HG02981 (cell line): ENCODE measurements around the gene VWA8.
"Not testable (repeated sequence)": the region's sequence is repeated elsewhere in the genome, so short reads cannot be mapped to it uniquely, and the experiment has no call there.

Experiments
- ATAC-seq: cut with Tn5 transposase; IDR thresholded peaks from one replicate; pipeline ENCODE4 v1.9.1; 2021; ENCODE audit warnings: mild to moderate bottlenecking, moderate library complexity; ENCODE audit not compliant: unreplicated experiment

VWA8 gene

DNA sequence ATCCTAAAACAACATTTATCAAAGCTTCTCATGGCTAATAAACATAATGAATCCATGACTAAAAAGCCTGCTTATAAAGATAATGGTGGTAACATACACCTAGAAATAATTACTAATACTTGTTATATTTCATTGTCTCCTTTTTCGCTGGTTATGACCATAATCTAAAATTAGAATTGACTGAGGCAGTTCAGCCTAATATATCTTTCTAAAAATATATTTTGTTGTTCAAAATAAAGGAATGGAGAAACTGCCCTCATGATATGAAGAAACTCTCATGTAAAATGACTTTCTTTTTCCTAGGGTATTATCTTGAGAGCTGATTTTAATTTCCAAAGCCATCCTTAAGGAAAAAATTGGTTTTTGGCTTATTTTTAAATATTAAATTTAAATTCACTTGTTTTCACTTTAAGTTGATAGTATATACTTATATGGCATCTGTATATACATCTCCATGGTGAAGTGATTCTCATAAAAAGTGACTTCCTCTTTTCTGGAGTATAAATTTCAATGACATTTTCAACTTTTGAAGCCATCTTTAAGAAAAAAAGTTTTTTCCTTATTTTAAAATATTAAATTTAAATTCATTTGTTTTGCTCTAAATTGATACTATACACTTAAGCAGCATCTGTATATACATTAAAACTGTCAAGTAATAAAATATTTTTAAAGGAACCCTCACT is 204.6 kb downstream of the VWA8 start:
- ATAC-seq: no peak

- no peak for ATAC-seq
Measured at GRCh38 chr13:41751734-41752445, 209.0 kb downstream of the VWA8 start.

DNA sequence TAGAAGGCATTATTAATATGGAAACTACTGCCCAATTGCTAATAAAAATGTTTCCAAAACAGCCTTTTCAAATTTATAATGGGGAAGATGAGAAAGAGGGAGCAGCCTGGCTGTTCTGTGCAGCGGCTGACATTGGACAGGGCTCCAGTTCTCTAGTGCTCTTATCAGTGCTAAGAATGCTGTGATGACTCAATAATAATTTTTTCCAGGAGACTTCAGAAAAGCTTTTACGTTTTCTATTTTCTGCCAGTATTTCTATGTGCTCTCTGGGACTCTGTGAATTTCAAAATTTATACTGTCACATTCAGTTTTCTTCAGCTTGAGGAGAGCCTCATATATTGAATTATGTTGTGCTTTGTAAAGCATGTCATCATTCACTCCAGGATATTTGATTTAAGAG is 209.6 kb downstream of the VWA8 start:
- no peak for ATAC-seq

GRCh38 chr13:41746259-41746658 is 214.7 kb downstream of the VWA8 start:
- ATAC-seq: no peak

DNA sequence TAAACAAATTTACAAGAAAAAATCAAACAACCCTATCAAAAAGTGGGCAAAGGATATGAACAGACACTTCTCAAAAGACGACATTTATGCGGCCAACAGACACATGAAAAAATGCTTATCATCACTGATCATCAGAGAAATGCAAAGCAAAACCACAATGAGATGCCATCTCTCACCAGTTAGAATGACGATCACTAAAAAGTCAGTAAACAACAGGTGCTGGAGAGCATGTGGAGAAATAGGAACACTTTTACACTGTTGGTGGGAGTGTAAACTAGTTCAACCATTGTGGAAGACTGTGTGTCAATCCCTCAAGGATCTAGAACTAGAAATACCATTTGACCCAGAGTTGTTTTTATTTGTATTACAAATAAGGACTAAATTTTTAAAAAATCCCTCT is 215.4 kb downstream of the VWA8 start:
- ATAC-seq: not testable (repeated sequence)

GRCh38 chr13:41742917-41743552 is 217.9 kb downstream of the VWA8 start:
- no peak for ATAC-seq

- ATAC-seq: no peak
Measured at GRCh38 chr13:41740479-41740878, 220.4 kb downstream of the VWA8 start.

DNA sequence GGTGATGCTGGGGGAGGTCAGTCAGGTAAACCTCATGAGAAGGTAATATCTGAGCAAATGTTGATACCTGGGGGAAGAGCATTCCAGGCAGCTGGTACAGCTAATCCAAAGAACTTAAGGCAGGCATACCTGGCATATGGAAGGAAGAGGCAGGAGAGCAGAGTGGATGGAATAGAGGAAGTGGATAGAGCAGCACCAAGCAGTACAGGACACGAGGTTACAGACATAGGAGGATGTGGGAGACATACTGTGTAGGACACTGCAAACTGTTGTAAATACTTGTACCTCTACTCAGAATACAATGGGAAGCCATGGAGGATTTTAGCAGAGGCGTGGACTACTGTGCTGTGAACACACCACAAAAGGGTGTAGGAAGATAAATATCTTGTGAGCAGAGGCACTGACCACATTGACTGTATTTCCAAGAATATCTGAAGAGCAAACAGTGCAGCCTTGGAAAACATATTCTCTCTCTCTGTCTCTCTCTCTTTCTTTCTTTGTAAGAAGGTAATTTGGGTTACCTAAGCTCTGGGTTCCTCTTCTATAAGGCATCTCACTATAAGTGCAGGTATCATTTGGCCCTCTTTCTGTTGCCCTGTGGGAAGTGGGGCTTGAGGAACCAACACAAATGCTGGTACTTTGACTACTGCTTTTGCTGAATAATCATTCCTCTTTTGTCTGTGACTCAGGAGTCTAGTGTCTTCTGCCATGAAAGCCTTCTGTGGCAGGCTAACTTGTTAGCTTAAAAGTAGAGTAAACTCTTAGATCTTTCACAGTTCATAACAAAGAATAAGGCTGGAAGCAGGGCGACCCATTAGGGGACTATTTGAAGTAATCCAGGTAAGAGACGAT is 238.0 kb downstream of the VWA8 start:
- ATAC-seq: no peak

DNA sequence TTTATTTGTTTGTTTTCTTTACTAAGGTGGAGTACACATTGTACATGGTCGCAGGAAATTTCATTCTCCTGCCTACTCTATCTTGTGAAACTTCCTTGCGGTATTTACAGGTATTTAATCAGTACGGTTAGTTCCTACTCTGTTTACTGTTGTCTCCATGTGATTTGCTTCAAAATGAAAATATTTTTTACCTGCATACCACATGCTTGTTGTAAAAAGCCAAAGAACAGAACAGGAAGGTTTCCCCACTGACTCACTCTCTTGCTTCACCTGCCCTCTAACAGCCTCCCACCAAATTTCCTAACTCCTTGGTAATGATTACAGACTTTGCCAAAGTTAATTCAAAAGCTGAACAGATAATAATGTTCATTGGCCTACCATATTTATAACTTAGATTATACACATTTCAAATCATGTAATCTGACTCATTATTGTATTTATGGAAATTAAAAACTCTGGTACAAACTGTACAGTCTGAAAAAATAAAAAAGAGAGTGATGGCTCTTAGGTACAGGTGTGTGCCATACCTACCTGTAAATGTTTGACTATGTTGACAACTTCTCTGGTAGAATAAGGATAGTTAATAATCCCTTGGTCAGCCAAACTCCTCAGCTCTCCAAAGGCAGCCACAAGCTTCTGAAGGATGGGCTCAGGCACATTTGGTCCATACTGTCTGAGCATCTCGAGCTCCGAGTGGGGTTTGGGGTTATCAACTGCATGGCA is 239.9 kb downstream of the VWA8 start:
- ATAC-seq: no peak

GRCh38 chr13:41716236-41716635 is 244.7 kb downstream of the VWA8 start:
- ATAC-seq: no peak

GRCh38 chr13:41713405-41713804 is 247.5 kb downstream of the VWA8 start:
- no peak for ATAC-seq

DNA sequence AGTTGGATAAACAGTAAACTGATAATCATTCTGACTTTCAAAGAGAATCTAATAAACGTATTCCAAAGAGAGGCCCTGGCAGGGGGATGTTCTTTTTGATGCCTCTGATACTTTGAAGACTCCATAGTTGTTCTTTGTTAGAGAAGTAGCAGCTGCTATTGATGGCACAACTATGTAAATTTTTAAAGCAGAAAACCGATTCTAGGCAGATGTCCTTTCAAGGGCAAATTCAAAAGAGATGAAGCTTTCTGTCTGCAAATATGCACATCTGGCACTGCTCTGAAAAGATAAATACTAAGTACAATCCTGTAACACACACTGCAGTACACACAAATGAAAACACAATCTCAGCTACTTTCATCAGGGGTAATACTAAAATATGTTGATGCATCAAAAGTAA is 250.1 kb downstream of the VWA8 start:
- ATAC-seq: no peak

DNA sequence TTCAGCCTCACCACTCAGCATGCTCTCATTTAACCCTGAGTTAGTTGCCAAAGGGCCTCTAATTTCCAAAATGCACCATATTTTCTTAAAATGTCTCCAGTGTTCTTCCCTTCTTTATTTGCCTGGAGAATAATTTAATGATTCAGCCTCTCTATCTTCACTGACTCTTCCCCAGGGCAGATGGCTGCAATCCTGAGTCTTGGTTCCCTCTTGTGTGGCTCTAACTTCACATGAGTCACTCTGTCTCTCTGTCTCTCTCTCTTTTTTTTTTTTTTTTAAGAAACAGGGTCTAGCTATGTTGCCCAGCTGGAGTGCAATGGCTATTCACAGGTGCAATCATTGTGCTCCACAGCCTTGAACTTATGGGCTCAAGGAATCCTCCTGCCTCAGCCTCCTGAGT is 251.4 kb downstream of the VWA8 start:
- ATAC-seq: no peak

GRCh38 chr13:41708713-41709112 is 252.2 kb downstream of the VWA8 start:
- ATAC-seq: no peak

DNA sequence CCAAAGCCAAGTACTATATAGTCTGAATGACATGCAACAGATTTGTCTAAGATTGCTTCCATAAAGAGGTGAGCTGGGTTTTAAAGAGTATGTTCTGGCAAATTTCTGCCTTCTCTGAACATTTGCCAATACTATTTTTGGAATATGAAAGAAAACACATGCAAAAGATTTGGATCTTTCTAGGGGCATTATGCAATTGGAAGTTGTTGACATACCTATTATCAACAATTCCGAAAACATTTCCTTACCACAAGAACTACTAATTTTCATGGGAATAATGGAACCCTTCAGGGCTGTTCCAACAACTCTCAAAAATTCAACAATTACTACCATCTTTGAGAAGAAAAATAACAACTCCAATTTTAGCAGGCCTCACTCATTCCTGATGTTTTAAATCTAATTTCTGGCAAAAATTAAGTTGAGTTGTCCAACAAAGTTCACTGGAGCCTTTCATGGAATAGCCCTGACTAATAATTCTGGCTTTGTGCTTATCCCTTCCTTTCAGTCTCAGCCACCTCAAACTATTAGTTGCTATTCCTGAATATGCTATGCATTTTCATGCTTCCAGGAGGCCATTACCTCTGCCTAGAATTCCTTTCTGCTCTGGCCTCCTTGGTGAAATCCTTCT is 253.6 kb downstream of the VWA8 start:
- ATAC-seq: no peak

DNA sequence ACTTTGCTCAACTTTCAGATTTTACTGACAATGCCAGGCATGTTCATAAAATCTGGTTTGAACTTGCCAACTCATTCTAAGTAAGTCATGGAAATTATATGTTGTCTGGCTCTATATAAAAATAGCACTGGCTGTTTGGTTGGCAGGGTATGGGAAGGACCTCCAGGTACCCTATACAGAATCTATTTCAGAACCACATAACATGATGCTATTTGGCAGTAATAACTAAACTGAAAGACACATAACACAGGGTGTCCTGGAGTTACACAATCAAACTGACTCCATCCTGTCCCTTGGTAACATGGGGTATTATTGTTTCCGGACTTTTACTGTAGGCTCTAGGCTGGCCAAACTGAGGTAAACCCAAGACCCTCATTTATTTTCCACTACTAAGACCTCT is 254.8 kb downstream of the VWA8 start:
- ATAC-seq: no peak

DNA sequence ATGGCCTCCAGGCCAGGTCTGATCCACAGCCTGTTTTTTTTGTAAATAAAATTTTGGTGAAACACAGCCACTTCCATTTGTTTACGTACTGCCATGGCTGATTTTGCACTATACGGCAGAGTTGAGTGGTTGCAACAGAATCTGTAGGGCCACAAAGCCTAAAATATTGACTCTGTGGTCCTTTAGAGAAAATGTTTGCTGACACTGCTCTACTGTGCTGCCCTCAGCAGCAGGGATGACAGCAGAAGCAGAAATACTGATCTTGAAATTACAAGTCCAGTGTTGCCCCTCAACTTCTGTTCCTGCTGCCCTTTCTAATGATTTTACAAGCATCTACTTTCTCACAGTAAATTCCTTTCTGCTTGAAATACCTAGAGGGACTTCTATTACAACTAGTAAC is 258.4 kb downstream of the VWA8 start:
- no peak for ATAC-seq

- ATAC-seq: no peak
Measured at GRCh38 chr13:41701676-41702075, 259.2 kb downstream of the VWA8 start.

GRCh38 chr13:41700790-41701310 is 260.1 kb downstream of the VWA8 start:
- no peak for ATAC-seq

DNA sequence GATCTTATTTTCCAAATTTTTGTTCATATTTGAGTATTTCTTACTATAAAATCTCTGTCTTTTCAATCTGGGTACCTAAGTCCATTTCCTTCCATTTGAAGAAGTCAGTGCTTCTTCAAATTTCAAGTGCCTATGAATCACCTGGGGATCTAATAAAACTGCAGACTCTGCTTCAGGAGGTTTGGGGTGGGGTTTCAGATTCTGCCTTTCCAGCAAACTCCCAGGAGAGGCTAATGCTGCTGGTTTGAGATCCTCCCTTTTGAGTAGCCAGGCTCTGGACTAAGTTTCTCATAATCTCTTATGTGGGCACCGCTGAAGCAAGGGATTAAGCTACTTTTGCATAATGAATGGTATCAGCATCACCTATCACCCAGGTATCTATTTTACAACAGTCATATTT is 261.1 kb downstream of the VWA8 start:
- no peak for ATAC-seq
